T-helper 1 cell (primary cell): ENCODE measurements around the gene STK24.

Experiments used
- DNase-seq, 5 donors: peaks; one replicate each; pipeline ENCODE4 v3.0.0-alpha.2; 2012 to 2020

Gene STK24

DNA sequence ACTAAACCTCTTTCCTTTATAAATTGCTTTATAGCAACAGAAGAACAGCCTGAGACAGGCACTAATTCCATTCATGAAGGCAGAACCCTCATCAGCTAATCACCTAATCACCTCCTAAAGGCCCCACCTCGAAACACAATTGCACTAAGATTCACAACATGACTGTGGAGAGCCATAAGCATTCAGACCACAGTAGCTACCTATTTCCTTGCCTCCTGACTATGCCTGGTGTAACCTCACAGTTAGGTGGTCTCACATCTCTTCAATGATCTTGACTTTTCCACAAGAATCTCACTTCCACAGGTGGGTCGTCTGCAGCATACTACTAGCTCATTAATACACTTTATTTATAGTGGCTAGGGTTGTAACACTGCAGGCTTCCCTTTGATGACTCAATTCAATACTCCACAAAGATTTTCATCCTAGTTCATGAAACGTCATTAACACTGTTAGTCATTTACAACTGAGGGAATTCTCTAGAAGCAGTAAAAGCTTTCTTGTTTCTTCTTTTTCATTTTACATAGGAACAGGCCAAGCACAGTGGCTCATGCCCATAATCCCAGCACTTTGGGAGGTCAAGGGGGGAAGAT lies 27.1 kb downstream of the STK24 start:
- peak in 1 of 5 donors; percentile 43 for DNase-seq

GRCh38 chr13:98549006-98549727 lies 27.7 kb downstream of the STK24 start:
- DNase-seq, result no peak

GRCh38 chr13:98548230-98548629 lies 28.7 kb downstream of the STK24 start:
- DNase-seq, result no peak

- DNase-seq, result no peak
Observed at GRCh38 chr13:98547455-98547854, 29.5 kb downstream of the STK24 start.

GRCh38 chr13:98546402-98546801 lies 30.5 kb downstream of the STK24 start:
- no peak for DNase-seq

GRCh38 chr13:98544104-98544710 lies 32.7 kb downstream of the STK24 start:
- DNase-seq, result no peak

GRCh38 chr13:98543378-98544103 lies 33.4 kb downstream of the STK24 start:
- peak in 1 of 5 donors; percentile 31 for DNase-seq

- peak in 1 of 5 donors; percentile 33 for DNase-seq
Observed at GRCh38 chr13:98542568-98543377, 34.1 kb downstream of the STK24 start.

- DNase-seq, result no peak
Observed at GRCh38 chr13:98541701-98542203, 35.2 kb downstream of the STK24 start.

GRCh38 chr13:98541191-98541590 lies 35.7 kb downstream of the STK24 start:
- no peak for DNase-seq

DNA sequence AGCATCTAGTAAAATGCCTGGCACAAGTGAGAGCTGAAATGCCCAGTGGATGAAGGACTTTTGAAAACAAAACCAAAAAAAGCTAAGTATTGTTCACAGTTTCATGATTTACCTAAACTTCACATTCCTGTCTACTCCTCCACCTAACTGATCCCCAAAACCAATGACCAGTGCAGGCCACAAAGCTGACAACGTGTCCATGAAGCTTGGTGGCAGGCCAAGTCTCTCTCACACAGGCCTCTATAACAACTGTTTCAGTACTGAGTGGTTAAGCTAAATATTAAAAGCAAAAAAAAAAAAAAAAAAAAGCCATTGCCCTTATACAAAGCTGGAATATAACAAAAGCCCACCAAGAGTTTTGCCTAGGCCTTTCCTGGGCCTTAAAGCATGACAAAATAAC lies 36.4 kb downstream of the STK24 start:
- no peak for DNase-seq

GRCh38 chr13:98539666-98540065 lies 37.2 kb downstream of the STK24 start:
- no peak for DNase-seq

DNA sequence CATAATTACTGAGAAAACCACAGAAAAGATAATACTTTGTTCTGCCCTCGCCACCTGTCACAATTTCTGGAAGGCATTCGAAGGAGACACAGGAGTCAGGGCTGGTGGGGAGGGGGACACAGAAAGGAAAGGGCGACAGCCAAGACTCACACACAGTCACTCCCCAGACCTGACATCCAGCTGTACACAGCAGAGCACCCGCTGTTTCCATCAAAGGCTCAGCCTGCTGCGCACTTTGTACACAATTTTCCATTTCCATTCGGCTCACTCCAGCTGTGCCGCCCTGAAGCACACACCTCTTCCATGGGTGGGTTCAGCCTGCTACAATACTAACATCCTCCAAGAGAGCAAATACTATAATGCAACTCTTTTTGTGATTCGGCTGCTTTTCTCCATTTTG lies 38.0 kb downstream of the STK24 start:
- DNase-seq, result no peak

GRCh38 chr13:98537740-98538139 lies 39.2 kb downstream of the STK24 start:
- DNase-seq, result no peak

DNA sequence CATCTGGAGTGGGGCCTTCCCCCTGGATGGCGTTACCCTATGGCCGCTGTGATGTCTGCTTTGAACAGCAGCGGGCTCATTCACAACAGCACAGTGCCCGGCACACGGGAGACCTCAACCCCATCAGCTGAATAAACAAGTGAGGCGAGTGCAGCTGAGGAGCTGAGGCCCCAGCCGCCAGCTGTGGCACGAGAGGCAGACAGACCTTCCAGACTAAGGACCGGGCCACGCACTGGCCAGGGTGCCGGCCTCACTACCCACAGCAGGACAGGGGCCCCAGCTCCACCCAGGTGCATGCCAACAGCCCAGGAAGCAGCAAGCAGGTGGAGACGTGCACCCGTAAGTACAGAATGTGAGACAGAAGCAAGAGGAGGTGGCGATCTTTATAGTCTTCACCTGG lies 39.6 kb downstream of the STK24 start:
- no peak for DNase-seq

GRCh38 chr13:98536729-98537128 lies 40.2 kb downstream of the STK24 start:
- no peak for DNase-seq

GRCh38 chr13:98535501-98536354 lies 41.2 kb downstream of the STK24 start:
- DNase-seq, result no peak

DNA sequence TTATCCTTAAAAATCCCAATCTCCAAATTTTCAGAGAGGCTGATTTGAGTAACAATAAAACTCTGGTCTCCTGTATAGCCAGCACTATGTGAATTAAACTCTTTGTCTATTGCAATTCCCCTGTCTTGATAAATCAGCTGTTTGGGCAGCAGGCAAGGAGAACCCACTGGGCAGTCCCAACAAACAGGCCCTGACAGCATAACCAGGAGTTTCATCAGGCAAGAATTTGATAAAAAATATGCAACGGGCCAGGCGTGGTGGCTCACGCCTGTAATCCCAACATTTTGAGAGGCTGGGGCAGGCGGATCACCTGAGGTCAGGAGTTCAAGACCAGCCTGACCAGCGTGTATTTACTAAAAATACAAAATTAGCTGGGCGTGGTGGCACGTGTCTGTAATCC lies 42.1 kb downstream of the STK24 start:
- no peak for DNase-seq

GRCh38 chr13:98533912-98534311 lies 43.0 kb downstream of the STK24 start:
- no peak for DNase-seq

DNA sequence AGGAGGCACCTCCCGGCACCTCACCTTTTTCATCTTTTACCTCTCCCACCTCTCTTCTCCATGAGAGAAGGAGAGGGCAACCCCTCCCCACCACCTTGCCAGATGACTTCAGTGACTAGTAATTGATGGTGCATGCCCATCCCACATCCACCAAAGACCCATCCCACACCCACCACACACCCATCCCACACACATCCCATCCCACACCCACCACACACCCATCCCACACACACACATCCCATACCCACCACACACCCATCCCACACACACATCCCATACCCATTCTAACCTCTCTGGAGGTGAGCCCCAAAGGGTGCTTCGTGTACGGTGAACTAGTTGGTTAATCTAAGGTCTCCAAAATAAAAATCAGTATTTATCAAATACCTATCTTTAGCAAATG lies 44.7 kb downstream of the STK24 start:
- no peak for DNase-seq

GRCh38 chr13:98530217-98530616 lies 46.7 kb downstream of the STK24 start:
- no peak for DNase-seq

DNA sequence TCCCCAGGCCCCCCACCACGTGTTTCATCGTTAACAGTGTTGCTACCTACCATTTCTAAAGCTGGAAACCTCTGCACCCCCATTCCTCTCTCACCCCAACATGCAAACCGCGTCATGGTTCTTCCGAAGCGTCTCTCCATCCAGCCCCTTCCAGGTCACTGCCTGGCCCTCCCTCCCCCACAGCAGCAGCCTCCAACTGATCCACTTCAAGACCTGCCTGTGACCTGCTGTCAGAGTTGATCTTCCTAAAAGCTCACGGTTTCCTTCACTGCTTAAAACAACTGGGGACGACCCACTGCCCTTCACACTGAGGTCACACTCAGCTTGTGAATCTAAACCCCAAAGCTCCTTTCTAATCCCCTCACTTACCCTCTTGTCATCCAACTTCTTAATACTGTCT lies 47.7 kb downstream of the STK24 start:
- DNase-seq, result no peak
